Trophoblast cell (in vitro differentiated cells and primary cell): ENCODE data around the gene CADM1.

Experiments
- DNase-seq, 2 donors: peaks; one replicate each; pipeline ENCODE4 v3.0.0-alpha.2; 2016
- H2AFZ ChIP-seq: 2 replicates; pipeline ENCODE4 v1.6.1; 2013; ENCODE audit warnings: low read length, moderate library complexity, mild to moderate bottlenecking; ENCODE audit not compliant: insufficient read depth, poor library complexity
- H2AK5ac ChIP-seq: 2 replicates; pipeline ENCODE4 v1.6.1; 2013; ENCODE audit warnings: mild to moderate bottlenecking, low read length
- H2BK120ac ChIP-seq: 2 replicates; pipeline ENCODE4 v1.6.1; 2013; ENCODE audit warnings: low read length, mild to moderate bottlenecking, moderate library complexity; ENCODE audit not compliant: insufficient read depth, poor library complexity
- H2BK12ac ChIP-seq: 2 replicates; pipeline ENCODE4 v1.6.1; 2013; ENCODE audit warnings: mild to moderate bottlenecking, low read length, moderate library complexity
- H2BK5ac ChIP-seq: 2 replicates; pipeline ENCODE4 v1.6.1; 2013; ENCODE audit warnings: low read length, low read depth, moderate library complexity, mild to moderate bottlenecking; ENCODE audit not compliant: poor library complexity
- H3K14ac ChIP-seq: 2 replicates; pipeline ENCODE4 v1.6.1; 2013; ENCODE audit warnings: mild to moderate bottlenecking, low read length
- H3K18ac ChIP-seq: 2 replicates; pipeline ENCODE4 v1.6.1; 2013; ENCODE audit warnings: mild to moderate bottlenecking, low read length
- H3K23ac ChIP-seq: 2 replicates; pipeline ENCODE4 v1.6.1; 2013; ENCODE audit warnings: low read length
- H3K27ac ChIP-seq: 2 replicates; pipeline ENCODE4 v1.5.1; 2013; ENCODE audit warnings: low read depth, mild to moderate bottlenecking, inconsistent platforms, low read length, moderate library complexity
- H3K27me3 ChIP-seq: 2 replicates; pipeline ENCODE4 v1.6.1; 2013; ENCODE audit warnings: inconsistent platforms, mild to moderate bottlenecking, low read length, moderate library complexity; ENCODE audit not compliant: insufficient read depth
- H3K36me3 ChIP-seq, 2 experiments: 1 replicate in 1 of 2; 2 replicates in 1 of 2; pipeline ENCODE4 v1.6.1; 2013; ENCODE audit warnings: low read length in 2 of 2, mild to moderate bottlenecking in 2 of 2, moderate library complexity in 1 of 2; ENCODE audit not compliant: insufficient read depth in 2 of 2, control insufficient read depth in 1 of 2
- H3K4ac ChIP-seq: 2 replicates; pipeline ENCODE4 v1.6.1; 2013; ENCODE audit warnings: low read depth, mild to moderate bottlenecking, low read length, moderate library complexity
- H3K4me1 ChIP-seq, 2 experiments: 1 replicate in 1 of 2; 2 replicates in 1 of 2; pipeline ENCODE4 v1.6.1; 2013; ENCODE audit warnings: low read length in 2 of 2, mild to moderate bottlenecking in 2 of 2, moderate library complexity in 1 of 2; ENCODE audit not compliant: insufficient read depth in 2 of 2, control insufficient read depth in 1 of 2
- H3K4me2 ChIP-seq: 2 replicates; pipeline ENCODE4 v1.6.1; 2013; ENCODE audit warnings: inconsistent platforms, mild to moderate bottlenecking, low read length, moderate library complexity
- H3K4me3 ChIP-seq: 2 replicates; pipeline ENCODE4 v1.5.1; 2013; ENCODE audit warnings: mild to moderate bottlenecking, low read depth, low read length, inconsistent platforms
- H3K79me1 ChIP-seq: one replicate; pipeline ENCODE4 v1.6.1; 2013; ENCODE audit warnings: low read length
- H3K79me2 ChIP-seq: 2 replicates; pipeline ENCODE4 v1.6.1; 2013; ENCODE audit warnings: low read length, mild to moderate bottlenecking; ENCODE audit not compliant: control insufficient read depth, insufficient read depth, poor library complexity
- H3K9ac ChIP-seq: 2 replicates; pipeline ENCODE4 v1.6.1; 2013; ENCODE audit warnings: mild to moderate bottlenecking, low read length
- H3K9me3 ChIP-seq: 2 replicates; pipeline ENCODE4 v1.6.1; 2013; ENCODE audit warnings: low read depth, mild to moderate bottlenecking, control low read depth, inconsistent platforms, low read length; ENCODE audit not compliant: insufficient read depth
- H4K12ac ChIP-seq: 2 replicates; pipeline ENCODE4 v1.6.1; 2013; ENCODE audit warnings: low read depth, mild to moderate bottlenecking, low read length, moderate library complexity
- H4K8ac ChIP-seq: 2 replicates; pipeline ENCODE4 v1.6.1; 2013; ENCODE audit warnings: low read depth, mild to moderate bottlenecking, low read length, moderate library complexity
- H4K91ac ChIP-seq: one replicate; pipeline ENCODE4 v1.6.1; 2013; ENCODE audit warnings: low read depth, mild to moderate bottlenecking, low read length, moderate library complexity
- WGBS: extraction: QIAGEN DNeasy Blood & Tissue Kit; methylation state at CpG from one replicate; pipeline ENCODE4 v1.1.7; 2013; ENCODE audit warnings: missing lambda C conversion rate; ENCODE audit not compliant: insufficient read length, insufficient coverage; ENCODE audit errors: extremely low coverage; 5-methylcytosine and 5-hydroxymethylcytosine counted together

CADM1 gene

DNA sequence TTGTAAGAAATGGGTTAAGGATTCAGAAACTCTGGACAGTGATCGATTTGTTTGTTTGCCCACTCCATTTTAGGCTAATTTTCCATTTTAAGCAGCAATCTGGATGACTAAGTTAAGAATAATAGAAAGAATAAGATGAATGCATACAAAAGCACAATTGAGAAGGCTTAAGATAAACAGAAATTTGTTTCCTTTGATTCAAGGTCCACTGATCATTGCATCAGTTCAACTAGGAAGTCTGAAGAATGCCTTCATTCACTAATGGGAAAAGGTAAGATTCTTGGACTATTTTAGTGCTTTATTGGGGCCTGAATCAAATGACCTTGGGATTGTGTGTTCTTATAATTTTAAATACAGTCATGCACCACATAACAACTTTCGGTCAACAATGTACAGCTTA, 140.8 kb downstream of the CADM1 start:
- no peak overlapping the region for H3K27ac ChIP-seq
- no CpG with 5 or more reads among the region's 2 CpGs for WGBS
- no peaks in the 10 kb centered on the region for H3K79me2 ChIP-seq
- peaks cover 0 to 1% of the 10 kb centered on the region in 2 experiments for H3K36me3 ChIP-seq
- H2AK5ac ChIP-seq = no peak overlapping the region
- H2BK120ac ChIP-seq = no peak overlapping the region
- no peaks in the 10 kb centered on the region for H3K79me1 ChIP-seq
- H4K8ac ChIP-seq = no peak overlapping the region
- H3K4ac ChIP-seq = no peak overlapping the region
- H3K14ac ChIP-seq = no peak overlapping the region
- H3K4me1 ChIP-seq = no peaks in the 10 kb centered on the region
- no peaks in the 10 kb centered on the region for H3K9me3 ChIP-seq
- H2BK5ac ChIP-seq = no peak overlapping the region
- H3K4me2 ChIP-seq = no peak overlapping the region
- no peak overlapping the region for H3K9ac ChIP-seq
- H3K4me3 ChIP-seq = no peak overlapping the region
- no peak overlapping the region for H2BK12ac ChIP-seq
- no peaks in the 10 kb centered on the region for H3K27me3 ChIP-seq
- H3K18ac ChIP-seq = no peak overlapping the region
- no peak overlapping the region for H2AFZ ChIP-seq
- H4K12ac ChIP-seq = no peak overlapping the region
- no peak overlapping the region for H4K91ac ChIP-seq
- DNase-seq = no peak
- no peak overlapping the region for H3K23ac ChIP-seq

DNA sequence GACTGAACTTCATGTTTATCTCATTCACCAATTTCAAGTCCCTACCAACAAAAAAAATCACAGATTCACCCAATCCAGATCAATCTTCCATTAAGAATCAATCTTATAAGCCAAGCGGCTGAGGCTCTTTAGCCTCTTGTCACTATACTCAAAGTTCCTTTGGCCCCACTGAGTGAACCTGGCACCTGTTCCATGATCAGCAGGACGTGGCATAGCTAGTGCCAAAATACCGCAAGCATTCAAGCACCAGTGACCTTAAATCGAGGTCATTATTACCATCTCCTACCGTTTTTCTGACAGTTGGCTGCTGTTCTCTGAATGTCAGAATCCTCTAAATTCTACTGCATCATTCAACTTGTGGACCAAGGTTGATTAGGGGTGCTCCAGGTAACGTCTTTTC, 141.2 kb downstream of the CADM1 start:
- H4K12ac ChIP-seq = no peak overlapping the region
- no peaks in the 10 kb centered on the region for H3K27me3 ChIP-seq
- H3K4ac ChIP-seq = no peak overlapping the region
- H3K4me1 ChIP-seq = no peaks in the 10 kb centered on the region
- no peak overlapping the region for H3K4me2 ChIP-seq
- no peaks in the 10 kb centered on the region for H3K9me3 ChIP-seq
- H3K23ac ChIP-seq = no peak overlapping the region
- H3K4me3 ChIP-seq = no peak overlapping the region
- no peak overlapping the region for H3K27ac ChIP-seq
- no peak overlapping the region for H3K18ac ChIP-seq
- no peak for DNase-seq
- peaks cover 0 to 1% of the 10 kb centered on the region in 2 experiments for H3K36me3 ChIP-seq
- H2BK5ac ChIP-seq = no peak overlapping the region
- no CpG with 5 or more reads among the region's 6 CpGs for WGBS
- no peak overlapping the region for H2AK5ac ChIP-seq
- H3K79me2 ChIP-seq = no peaks in the 10 kb centered on the region
- H4K8ac ChIP-seq = no peak overlapping the region
- no peak overlapping the region for H2BK120ac ChIP-seq
- H3K14ac ChIP-seq = no peak overlapping the region
- no peaks in the 10 kb centered on the region for H3K79me1 ChIP-seq
- no peak overlapping the region for H4K91ac ChIP-seq
- H3K9ac ChIP-seq = no peak overlapping the region
- H2AFZ ChIP-seq = no peak overlapping the region
- H2BK12ac ChIP-seq = no peak overlapping the region

DNA sequence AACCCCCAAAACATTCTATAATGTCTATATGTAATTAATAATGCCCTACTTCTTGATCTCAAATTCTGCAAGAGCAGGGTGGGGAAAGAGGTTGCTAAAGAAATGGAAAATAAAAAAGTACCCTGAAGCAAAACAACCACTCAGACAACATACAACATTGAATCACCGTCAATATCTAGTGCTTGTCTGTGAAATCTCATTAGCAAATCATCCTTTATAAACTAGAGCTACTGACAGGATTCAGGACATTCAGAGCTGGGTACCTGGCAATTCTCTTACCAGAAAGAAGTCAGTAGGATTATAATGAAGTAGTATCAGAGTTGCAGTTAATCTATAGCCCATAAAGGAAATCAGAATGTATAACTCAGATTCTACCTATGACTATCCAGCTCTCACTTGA, 143.2 kb downstream of the CADM1 start:
- H3K4me3 ChIP-seq = no peak overlapping the region
- no peak overlapping the region for H3K9ac ChIP-seq
- no peak overlapping the region for H2BK12ac ChIP-seq
- no peak overlapping the region for H2BK120ac ChIP-seq
- H3K79me1 ChIP-seq = no peaks in the 10 kb centered on the region
- no peak overlapping the region for H3K27ac ChIP-seq
- H3K36me3 ChIP-seq = peaks cover 0 to 1% of the 10 kb centered on the region in 2 experiments
- no peak overlapping the region for H2BK5ac ChIP-seq
- H3K27me3 ChIP-seq = no peaks in the 10 kb centered on the region
- H3K4me1 ChIP-seq = no peaks in the 10 kb centered on the region
- no peak overlapping the region for H2AK5ac ChIP-seq
- no peak for DNase-seq
- no peaks in the 10 kb centered on the region for H3K79me2 ChIP-seq
- H4K8ac ChIP-seq = no peak overlapping the region
- no CpG with 5 or more reads among the region's 1 CpG for WGBS
- H3K9me3 ChIP-seq = no peaks in the 10 kb centered on the region
- H3K4me2 ChIP-seq = no peak overlapping the region
- H3K14ac ChIP-seq = no peak overlapping the region
- H4K91ac ChIP-seq = no peak overlapping the region
- H3K18ac ChIP-seq = no peak overlapping the region
- H3K4ac ChIP-seq = no peak overlapping the region
- no peak overlapping the region for H4K12ac ChIP-seq
- H2AFZ ChIP-seq = no peak overlapping the region
- no peak overlapping the region for H3K23ac ChIP-seq

DNA sequence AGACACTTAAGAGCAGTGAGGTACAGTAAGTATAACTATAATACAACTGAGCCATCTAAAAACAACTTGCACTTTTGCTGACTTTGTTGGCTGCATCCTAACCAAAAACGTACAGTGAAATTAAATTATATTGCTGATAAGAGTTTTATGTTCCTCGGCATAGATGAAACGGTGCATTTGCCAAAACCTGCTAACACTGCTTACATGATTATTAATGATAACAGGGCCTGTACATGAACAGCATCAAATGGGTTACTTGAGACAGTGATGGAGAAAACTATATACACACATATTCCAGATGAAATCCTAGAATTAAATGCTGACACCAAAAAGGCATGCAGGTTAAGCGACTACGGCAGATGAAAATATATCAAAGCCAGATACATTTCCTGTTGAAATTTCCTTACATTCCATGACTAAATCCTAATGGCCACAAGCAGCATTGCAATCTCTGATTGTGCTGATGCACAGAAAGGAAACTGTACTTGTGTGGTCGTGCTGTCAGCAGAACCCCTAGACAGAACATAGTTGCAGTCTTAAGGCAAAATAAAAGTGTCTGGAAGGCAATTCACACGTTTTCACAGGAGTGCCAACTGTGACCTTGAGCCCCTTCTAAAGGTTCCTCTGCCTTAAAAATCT, 143.9 kb downstream of the CADM1 start:
- H3K4ac ChIP-seq = no peak overlapping the region
- no peaks in the 10 kb centered on the region for H3K4me1 ChIP-seq
- H3K23ac ChIP-seq = no peak overlapping the region
- H2BK5ac ChIP-seq = no peak overlapping the region
- no peak overlapping the region for H4K12ac ChIP-seq
- no peak overlapping the region for H3K18ac ChIP-seq
- H4K91ac ChIP-seq = no peak overlapping the region
- H2BK120ac ChIP-seq = no peak overlapping the region
- no peak overlapping the region for H2AFZ ChIP-seq
- no CpG with 5 or more reads among the region's 7 CpGs for WGBS
- H2BK12ac ChIP-seq = no peak overlapping the region
- DNase-seq = no peak
- no peaks in the 10 kb centered on the region for H3K27me3 ChIP-seq
- H3K14ac ChIP-seq = no peak overlapping the region
- no peak overlapping the region for H2AK5ac ChIP-seq
- H3K4me3 ChIP-seq = no peak overlapping the region
- no peak overlapping the region for H3K4me2 ChIP-seq
- no peak overlapping the region for H4K8ac ChIP-seq
- no peaks in the 10 kb centered on the region for H3K79me2 ChIP-seq
- H3K9me3 ChIP-seq = no peaks in the 10 kb centered on the region
- peaks cover 0 to 1% of the 10 kb centered on the region in 2 experiments for H3K36me3 ChIP-seq
- no peak overlapping the region for H3K9ac ChIP-seq
- no peak overlapping the region for H3K27ac ChIP-seq
- no peaks in the 10 kb centered on the region for H3K79me1 ChIP-seq
